GM19023 (cell line): ENCODE measurements around the gene TMEM179.
"Not testable (repeated sequence)": the region's sequence is repeated elsewhere in the genome, so short reads cannot be mapped to it uniquely, and the experiment has no call there.

Experiments
- ATAC-seq: cut with Tn5 transposase; IDR thresholded peaks from one replicate; pipeline ENCODE4 v1.9.1; 2021; ENCODE audit warnings: mild to moderate bottlenecking, moderate library complexity; ENCODE audit not compliant: unreplicated experiment

Gene TMEM179

DNA sequence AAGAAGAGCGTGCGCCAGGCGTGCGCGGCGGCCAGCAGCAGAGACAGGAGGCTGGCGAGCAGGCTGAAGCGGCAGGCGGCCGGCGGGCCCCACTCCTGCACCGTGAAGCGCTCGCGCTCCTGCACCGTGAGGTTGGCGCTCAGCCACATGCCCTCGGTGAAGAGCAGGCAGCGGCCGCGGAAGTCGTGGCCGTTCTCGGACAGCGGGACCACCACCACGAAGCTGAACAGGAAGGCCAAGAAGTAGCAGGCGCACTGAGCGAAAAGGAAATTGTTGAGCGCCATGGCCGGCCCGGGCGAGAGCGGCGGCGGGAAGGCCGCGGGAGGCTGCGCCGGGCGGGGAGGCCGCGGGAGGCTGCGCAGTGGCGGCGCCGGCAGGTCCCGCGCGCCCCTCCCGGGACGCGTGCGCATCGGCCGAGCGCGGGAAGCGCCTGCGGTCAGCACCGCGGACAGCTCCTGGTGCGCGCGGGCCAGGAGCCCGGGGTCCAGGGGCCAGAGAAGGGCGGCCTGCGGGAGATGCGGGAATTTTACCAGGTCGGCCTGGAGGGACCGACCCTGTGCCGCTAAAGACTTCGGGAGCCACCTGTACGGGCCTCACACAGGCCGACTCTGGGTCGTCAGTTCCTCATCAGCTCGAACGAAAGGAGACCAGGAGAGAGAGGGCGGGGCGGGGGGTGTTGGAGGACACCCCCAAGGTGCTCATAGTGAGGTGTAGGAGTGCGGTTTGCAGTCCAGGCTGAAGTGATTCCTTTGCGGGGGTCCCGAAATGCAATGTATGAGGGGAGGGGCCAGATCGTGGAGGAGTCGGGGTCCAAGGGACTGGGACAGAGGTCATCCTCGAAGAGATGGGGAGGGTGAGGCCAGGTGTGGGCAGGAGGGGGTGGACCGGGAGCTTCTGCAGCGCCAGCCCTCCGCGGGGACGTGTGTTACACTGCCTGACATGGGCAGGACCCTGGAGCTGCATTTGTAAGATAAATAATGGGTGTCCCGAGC, at the start of gene TMEM179:
TSS of gene TMEM179 (minus strand) at position 315 of the 992 bp plus-strand sequence. CDS start at position 284, 31 bp downstream.
- ATAC-seq = no peak

- no peak for ATAC-seq
These were observed 49.5 kb upstream of the TMEM179 start for GRCh38 chr14:104654119-104654518.

DNA sequence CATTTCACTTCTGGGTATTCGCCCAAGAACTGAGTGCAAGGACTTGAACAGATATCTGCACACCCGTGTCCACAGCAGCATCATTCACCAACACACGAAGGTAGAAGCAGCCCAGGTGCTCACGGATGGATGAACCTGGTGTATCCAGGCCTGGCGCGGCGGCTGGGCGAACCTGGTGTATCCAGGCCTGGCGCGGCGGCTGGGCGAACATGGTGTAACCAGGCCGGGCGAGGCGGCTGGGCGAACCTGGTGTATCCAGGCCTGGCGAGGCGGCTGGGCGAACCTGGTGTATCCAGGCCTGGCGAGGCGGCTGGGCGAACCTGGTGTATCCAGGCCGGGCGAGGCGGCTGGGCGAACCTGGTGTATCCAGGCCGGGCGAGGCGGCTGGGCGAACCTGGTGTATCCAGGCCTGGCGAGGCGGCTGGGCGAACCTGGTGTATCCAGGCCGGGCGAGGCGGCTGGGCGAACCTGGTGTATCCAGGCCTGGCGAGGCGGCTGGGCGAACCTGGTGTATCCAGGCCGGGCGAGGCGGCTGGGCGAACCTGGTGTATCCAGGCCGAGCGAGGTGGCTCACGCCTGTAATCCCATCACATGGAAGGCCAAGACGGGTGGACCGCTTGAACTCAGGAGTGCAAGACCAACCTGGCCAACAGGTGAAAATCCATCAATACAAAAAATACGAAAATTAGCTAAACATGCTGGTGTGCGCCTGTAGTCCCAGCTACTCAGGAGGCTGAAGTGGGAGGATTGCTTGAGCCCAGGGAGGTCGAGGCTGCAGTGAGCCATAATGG, 48.8 kb upstream of the TMEM179 start:
- ATAC-seq = not testable (repeated sequence)

GRCh38 chr14:104652386-104652785, 47.8 kb upstream of the TMEM179 start:
- ATAC-seq = no peak

GRCh38 chr14:104651876-104652260, 47.3 kb upstream of the TMEM179 start:
- ATAC-seq = no peak

DNA sequence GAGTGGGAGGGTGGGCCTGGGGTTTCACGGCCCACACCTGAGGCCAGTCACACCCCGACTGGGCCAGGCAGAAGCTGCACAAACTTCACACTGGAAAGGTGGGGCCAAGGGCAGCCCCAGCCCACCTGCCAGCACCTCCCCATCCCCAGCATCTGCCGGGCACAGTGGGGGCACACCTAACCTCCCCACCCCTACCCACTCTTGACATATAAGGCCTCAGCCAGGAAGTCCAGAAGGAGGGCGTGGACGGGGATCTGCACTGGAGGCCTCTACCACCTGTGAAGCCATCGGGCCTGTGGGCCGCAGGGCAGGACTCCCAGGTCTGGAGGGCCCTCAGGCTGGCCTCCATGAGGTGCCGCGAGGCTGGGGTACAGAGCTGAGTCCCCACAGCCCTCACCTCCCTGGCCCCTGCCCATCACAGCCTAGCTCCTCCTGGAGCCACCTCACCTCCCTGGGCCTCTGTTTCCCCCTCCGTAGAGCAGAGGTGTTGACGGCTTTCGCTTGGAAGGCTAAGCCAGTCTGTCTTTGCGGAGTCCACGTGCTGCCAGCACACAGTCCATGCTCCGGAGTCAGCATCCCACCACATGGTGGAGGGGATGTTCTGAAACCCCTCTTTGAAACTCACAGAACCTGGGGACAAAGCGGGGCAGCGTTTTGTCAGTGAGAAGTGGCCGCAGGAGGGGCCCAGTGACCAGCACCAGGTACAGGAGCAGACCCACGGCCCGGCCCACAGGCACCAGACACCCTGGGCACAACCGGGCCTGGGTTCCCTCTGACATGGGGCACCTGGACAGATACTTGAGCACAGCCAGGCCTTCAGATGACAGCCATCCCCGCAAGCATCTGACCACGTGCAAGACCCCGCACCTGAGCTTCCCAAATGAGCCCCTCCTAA, 46.7 kb upstream of the TMEM179 start:
- no peak for ATAC-seq

DNA sequence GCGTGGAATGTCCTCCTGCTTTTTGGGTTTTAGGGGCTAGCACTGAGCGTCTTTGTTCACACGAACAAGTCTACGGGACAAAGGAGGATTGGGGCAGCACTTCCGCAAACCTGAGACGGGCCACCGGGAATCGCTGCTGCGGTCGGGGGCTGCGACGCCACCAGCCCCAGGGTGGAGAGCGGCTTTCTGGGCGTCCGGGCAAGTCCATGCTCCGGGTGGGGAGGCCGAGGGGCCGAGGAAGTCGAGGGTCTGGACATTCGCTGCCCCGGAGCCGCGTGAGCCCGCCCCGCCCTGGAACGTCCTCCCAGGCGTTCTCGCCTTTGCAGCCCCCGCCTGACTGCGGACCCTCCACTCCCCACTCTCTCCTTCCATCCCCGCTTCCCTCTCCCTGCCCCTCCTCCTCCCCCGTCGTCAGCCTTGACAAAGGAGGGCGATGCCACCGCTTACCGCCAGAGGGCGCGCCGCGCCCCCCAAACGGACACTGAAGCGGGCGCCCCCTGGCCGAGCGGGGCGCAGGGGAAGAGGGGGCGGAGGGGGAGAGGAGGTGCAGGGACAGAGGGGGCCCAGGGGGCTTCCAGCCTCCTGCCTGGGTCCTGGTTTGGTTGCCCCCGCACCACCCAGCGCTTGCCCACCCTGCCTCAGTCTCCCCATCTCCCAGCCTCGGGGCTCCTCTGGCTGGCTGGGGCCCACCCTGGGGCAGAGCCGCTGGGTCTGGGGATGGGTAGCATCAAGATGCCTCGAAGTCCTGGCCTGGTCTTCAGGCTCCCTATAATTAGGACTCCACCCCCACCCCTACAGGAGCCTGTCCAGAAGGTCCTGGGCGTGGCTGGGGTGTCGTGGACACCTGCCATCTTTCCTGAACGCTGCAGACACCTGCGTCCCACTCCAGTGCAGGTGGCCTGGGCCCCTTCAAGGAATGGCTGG, 45.7 kb upstream of the TMEM179 start:
- peak; percentile 62 for ATAC-seq

- no peak for ATAC-seq
These were observed 43.0 kb upstream of the TMEM179 start for GRCh38 chr14:104647467-104648043.

GRCh38 chr14:104644656-104645378, 40.2 kb upstream of the TMEM179 start:
- ATAC-seq = no peak

DNA sequence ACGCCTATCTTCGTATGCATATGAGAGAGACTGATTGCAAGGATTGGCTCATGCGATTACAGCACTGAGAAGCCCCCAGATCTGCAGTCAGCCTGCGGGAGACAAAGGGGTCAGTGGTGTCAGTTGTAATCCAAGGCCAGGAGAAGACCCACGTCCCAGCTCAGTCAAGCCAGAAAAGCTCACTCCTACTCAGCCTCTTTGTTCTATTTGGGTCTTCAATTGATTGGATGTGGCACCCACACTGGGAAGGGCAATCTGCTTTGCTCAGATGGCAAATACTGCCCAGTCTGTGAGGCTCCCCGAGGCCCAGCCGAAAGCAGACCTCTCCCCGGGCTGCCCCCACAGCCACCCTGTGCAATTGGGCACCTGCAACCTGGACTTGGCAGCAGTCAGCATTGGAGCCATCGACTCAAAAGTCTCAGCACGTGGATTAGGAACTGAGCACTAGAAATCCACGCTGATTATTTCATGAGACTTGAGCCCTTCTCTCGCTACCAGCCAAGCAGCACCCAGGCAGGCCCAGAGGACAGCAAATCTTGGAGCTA, 39.6 kb upstream of the TMEM179 start:
- ATAC-seq = no peak

- ATAC-seq = no peak
These were observed 38.7 kb upstream of the TMEM179 start for GRCh38 chr14:104643306-104643705.

DNA sequence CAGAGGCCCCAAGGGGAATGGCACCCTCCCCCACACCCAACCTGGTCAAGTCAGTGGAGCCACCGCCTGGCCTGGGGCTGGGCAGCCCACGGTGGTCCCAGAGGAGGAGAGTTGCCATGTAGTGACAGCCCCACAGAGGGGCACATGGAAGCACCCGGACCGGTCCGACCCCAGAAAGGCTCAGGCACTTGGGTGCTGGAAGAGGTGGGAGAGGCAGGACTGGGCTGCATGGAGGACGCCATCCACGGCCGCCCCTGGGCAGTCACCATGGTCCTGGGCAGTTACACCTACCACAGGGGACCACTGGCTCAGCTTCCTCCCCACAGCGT, 37.9 kb upstream of the TMEM179 start:
- ATAC-seq = no peak

- ATAC-seq = no peak
These were observed 37.4 kb upstream of the TMEM179 start for GRCh38 chr14:104641753-104642539.

DNA sequence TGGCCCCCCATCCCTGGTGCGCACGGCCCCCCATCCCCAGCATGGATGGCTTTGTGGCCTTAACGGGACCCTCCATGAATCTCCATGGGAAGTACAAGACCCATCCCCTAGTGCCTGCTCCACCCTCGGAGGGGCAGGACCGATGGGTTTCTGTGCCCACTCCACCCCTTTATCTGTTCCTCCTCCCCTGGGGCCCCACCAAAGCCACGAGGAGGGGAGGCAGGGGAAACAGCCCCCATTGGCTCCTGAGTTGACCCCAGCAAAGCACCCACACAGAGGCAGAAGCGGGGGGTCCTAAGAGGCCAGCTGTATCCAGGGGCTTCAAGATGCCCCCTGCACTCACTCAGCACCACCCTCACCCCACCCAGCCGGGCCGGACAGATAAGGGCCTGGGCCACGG, 36.1 kb upstream of the TMEM179 start:
- ATAC-seq = no peak

DNA sequence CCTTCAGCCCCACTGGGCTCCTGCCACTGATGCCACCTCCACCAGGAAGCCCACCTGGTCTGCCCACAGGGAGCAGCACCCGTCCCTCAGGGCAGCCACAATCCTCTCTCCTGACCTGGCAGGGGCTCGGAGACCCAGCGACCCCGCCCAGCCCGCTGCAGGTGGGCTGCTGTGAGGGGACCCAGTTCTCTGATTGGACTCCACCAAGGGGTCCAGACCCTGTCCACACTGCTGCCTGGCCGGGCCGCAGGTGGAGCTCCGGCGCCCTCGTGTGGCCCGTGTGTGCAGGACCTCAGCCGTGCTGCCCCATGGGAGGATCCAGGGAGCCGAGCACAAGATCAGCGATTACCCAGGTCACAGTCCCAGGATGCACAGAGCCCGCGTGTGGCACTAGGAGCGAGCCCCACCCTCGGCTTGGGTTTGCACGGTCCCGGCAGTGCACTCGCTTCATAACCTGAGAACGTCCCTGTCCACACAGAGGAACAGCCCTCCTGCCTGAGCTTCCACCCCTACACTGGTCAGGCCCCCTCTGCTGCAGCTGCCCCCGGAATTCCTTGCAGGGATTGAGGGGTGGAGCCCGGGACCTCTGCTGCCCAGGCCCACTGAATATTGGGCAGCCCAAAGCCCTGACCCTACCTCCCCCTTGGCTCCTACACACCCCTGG, 35.4 kb upstream of the TMEM179 start:
- ATAC-seq = no peak

DNA sequence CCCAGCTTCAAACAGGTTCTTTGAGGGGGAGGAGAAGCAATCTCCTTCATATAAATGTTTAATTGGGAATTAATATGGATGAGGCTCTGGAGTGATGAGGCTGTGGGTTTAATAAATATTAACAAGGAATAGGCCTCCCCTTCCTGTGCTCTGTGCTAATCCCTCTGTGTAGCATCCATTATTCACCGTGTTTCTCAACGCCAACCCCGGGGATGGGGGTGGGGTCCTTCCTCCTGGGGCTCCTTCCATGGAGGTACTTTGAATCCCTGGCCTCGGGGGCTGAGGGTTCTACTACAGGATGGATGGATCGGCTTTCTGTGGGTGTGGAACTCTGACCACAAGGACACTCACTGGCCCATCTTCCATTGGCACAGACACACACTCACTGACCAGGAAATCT, 34.9 kb upstream of the TMEM179 start:
- no peak for ATAC-seq

GRCh38 chr14:104638927-104639450, 34.4 kb upstream of the TMEM179 start:
- ATAC-seq = no peak
